Measurements from ENCODE around the gene UTP25. TPM values are rescaled to one million over a fixed set of nuclear protein-coding genes. Genes with fewer than 3 reads are reported as not detected.

Gene UTP25
- total RNA-seq, result 1 to 10 TPM; 1.6 to 5.5 (median 3.6) TPM
- 1 to 10 TPM in 1 of 2 donors, under 1 TPM in 1; 0.76 to 2.9 TPM for polyA plus RNA-seq
- long read RNA-seq, donor 1, full-length matches to known transcripts, result 1 of 1 reads
- long read RNA-seq, donor 1, partial matches to known transcripts, result 0 of 1 reads
- long read RNA-seq, donor 1, other reads (novel, unspliced or antisense), result 0 of 1 reads
- long read RNA-seq, donor 2, full-length matches to known transcripts, result 24 of 34 reads
- long read RNA-seq, donor 2, partial matches to known transcripts, result 4 of 34 reads
- long read RNA-seq, donor 2, other reads (novel, unspliced or antisense), result 6 of 34 reads
- long read RNA-seq, donor 3, full-length matches to known transcripts, result 6 of 9 reads
- long read RNA-seq, donor 3, partial matches to known transcripts, result 1 of 9 reads
- long read RNA-seq, donor 3, other reads (novel, unspliced or antisense), result 2 of 9 reads

- TF ChIP-seq, protein P1, sequence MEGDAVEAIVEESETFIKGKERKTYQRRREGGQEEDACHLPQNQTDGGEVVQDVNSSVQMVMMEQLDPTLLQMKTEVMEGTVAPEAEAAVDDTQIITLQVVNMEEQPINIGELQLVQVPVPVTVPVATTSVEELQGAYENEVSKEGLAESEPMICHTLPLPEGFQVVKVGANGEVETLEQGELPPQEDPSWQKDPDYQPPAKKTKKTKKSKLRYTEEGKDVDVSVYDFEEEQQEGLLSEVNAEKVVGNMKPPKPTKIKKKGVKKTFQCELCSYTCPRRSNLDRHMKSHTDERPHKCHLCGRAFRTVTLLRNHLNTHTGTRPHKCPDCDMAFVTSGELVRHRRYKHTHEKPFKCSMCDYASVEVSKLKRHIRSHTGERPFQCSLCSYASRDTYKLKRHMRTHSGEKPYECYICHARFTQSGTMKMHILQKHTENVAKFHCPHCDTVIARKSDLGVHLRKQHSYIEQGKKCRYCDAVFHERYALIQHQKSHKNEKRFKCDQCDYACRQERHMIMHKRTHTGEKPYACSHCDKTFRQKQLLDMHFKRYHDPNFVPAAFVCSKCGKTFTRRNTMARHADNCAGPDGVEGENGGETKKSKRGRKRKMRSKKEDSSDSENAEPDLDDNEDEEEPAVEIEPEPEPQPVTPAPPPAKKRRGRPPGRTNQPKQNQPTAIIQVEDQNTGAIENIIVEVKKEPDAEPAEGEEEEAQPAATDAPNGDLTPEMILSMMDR (IDR thresholded peaks at IDR 0.05), result peak; percentile 55 to 90 (median 71)
- peak in 1 of 2 donors; percentile 62 for TF ChIP-seq POLR2A (IDR thresholded peaks at IDR 0.05)
Measured at GRCh38 chr1:209827384-209828262, at the start of gene UTP25. Gene UTP25, plus strand, starts transcription at chr1:209827972. Its CDS starts 92 bp downstream, at chr1:209828064.

GRCh38 chr1:209778102-209778501 is 49.7 kb upstream of the UTP25 start:
- no peak overlapping the region for H3K4me3 ChIP-seq
- DNase-seq, result no peak
- intact Hi-C loops (cut with DNase I), result no loop called here
- ATAC-seq, result no peak
- 89 to 100% (median 99%) methylated on average over 1 of the region's 1 CpG for WGBS, 4 donors
- TF ChIP-seq, protein P1 (IDR thresholded peaks at IDR 0.05), result no peak
- TF ChIP-seq POLR2A (IDR thresholded peaks at IDR 0.05), result no peak
- peaks cover 0 to 14% (median under 1%) of the 10 kb centered on the region in 12 donors for H3K4me1 ChIP-seq
- no peak overlapping the region for H3K27ac ChIP-seq
- H3K36me3 ChIP-seq, result peaks cover 0 to 80% (median 0%) of the 10 kb centered on the region in 9 donors
- H3K27me3 ChIP-seq, result no peaks in the 10 kb centered on the region
- no peaks in the 10 kb centered on the region for H3K9me3 ChIP-seq

More at GRCh38 chr1:209827384-209828262, at the start of gene UTP25:
- Histone ChIP-seq H3K27me3 (no peaks in the 10 kb centered on the region), H3K9me3 (no peaks in the 10 kb centered on the region), H3K36me3 (peaks cover 0 to 28% (median 23%) of the 10 kb centered on the region in 9 donors), H3K4me3 (peak within 1 kb of the TSS; percentile 64 to 91 (median 80)), H3K4me1 (peaks cover 0 to 27% (median 8%) of the 10 kb centered on the region in 12 donors), H3K27ac (peak within 1 kb of the TSS; percentile 0 to 86 (median 66))
- intact Hi-C loops (cut with DNase I), result loop anchor here in 3 of 10 donors (1.0 to 10.0 kb wide), 5 partner anchors 40 to 253 kb away; partner anchors contain the start of gene C1orf74 (in 2 of the 3)
- ATAC-seq, result peak; percentile 81 to 93 (median 89)
- 19 to 23% (median 21%) methylated on average over 49 to 51 of the region's 51 CpGs for WGBS, 4 donors
- peak; percentile 91 to 95 (median 93) for DNase-seq

- Histone ChIP-seq H3K36me3 (peaks cover 0 to 72% (median 0%) of the 10 kb centered on the region in 9 donors), H3K27ac (no peak overlapping the region), H3K27me3 (no peaks in the 10 kb centered on the region), H3K9me3 (no peaks in the 10 kb centered on the region), H3K4me1 (peaks cover 4 to 20% (median 16%) of the 10 kb centered on the region in 12 donors), H3K4me3 (no peak overlapping the region)
- TF ChIP-seq, protein P1 (IDR thresholded peaks at IDR 0.05), result no peak
- TF ChIP-seq POLR2A (IDR thresholded peaks at IDR 0.05), result no peak
- ATAC-seq (no peak), DNase-seq (no peak)
- intact Hi-C loops (cut with DNase I), result loop anchor here in 1 of 10 donors (5.0 kb wide), 1 partner anchor 42 kb away; no protein-coding TSS in a partner anchor
- 83 to 95% (median 93%) methylated on average over 4 of the region's 4 CpGs for WGBS, 4 donors
Measured at GRCh38 chr1:209780268-209780667, 47.5 kb upstream of the UTP25 start.
